ENCODE measurements around the gene ZNF845.

DNA sequence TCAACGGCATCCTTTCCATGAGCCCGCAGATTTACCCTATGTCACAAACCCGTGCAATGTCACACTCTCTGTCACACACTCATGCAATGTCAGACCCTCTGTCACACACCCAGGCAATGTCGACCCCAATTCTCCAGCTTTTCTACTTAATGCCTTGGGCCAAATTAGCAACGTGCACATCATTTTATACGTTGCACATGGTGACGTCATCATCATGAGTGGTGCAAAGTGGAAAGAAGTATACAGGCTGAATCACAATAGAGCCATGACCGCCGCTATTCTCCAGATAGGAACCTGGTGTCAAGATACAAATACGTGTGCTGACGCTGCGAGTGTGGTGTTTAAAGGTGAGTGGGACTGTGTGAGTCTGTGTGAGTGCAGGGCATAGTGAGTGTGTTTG is 21.7 kb upstream of the ZNF845 start:
- no peak for TF ChIP-seq CTCF (conservative IDR thresholded peaks at IDR 0.05; ENCODE audit: low read depth, low read length)
- no peak for TF ChIP-seq EZH2phosphoT487 (IDR thresholded peaks at IDR 0.05; ENCODE audit: borderline replicate concordance, low read length)
- TF ChIP-seq EZH2 (IDR thresholded peaks at IDR 0.05; ENCODE audit: low read length, unreplicated experiment): no peak
